ENCODE results near the gene RYR2. TPM values are rescaled to one million over a fixed set of nuclear protein-coding genes. Genes with fewer than 3 reads are reported as not detected.

The RYR2 gene
- total RNA-seq, 1 experiment from 2014 or later = 4.0 TPM

DNA sequence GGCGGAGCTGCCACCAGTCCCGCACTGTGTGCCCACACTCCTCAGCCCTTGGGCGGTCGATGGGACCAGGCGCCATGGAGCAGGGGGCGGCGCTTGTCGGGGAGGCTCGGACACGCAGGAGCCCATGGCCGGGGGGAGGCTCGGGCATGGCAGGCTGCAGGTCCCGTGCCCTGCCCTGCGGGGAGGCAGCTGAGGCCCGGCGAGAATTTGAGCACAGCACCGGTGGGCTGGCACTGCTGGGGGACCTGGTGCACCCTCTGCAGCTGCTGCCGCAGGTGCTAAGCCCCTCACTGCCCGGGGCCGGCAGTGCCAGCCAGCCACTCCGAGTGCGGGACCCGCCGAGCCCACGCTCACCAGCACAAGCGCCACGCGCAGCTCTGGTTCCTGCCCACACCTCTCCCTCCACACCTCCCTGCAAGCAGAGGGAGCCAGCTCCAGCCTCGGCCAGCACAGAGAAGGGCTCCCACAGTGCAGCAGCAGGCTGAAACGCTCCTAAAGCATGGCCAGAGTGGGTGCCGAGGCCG lies 267.7 kb downstream of the RYR2 start:
- Mint-ChIP-seq H3K4me1 (ENCODE audit: insufficient read depth, unreplicated experiment) (no peaks in the 10 kb centered on the region), H3K27me3 (ENCODE audit: insufficient read depth, unreplicated experiment) (peaks cover 25% of the 10 kb centered on the region), H3K9me3 (ENCODE audit: unreplicated experiment) (no peaks in the 10 kb centered on the region), H3K27ac (ENCODE audit: low read depth, unreplicated experiment) (no peak overlapping the region), H3K4me3 (ENCODE audit: unreplicated experiment) (no peak overlapping the region), H3K36me3 (ENCODE audit: insufficient read depth, unreplicated experiment) (no peaks in the 10 kb centered on the region)
- CTCF ChIA-PET = interaction anchor here (0.6 to 0.7 kb wide), 2 partner anchors 36 to 53 kb away, joined by 3 read pairs; no protein-coding TSS in a partner anchor
- TF ChIP-seq, protein P1, sequence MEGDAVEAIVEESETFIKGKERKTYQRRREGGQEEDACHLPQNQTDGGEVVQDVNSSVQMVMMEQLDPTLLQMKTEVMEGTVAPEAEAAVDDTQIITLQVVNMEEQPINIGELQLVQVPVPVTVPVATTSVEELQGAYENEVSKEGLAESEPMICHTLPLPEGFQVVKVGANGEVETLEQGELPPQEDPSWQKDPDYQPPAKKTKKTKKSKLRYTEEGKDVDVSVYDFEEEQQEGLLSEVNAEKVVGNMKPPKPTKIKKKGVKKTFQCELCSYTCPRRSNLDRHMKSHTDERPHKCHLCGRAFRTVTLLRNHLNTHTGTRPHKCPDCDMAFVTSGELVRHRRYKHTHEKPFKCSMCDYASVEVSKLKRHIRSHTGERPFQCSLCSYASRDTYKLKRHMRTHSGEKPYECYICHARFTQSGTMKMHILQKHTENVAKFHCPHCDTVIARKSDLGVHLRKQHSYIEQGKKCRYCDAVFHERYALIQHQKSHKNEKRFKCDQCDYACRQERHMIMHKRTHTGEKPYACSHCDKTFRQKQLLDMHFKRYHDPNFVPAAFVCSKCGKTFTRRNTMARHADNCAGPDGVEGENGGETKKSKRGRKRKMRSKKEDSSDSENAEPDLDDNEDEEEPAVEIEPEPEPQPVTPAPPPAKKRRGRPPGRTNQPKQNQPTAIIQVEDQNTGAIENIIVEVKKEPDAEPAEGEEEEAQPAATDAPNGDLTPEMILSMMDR (IDR thresholded peaks at IDR 0.05; ENCODE audit: unreplicated experiment) = no peak
- no TSS peak for BruUV-seq (replicated peaks)
- DNase-seq (ENCODE audit: unreplicated experiment) = no peak
- intact Hi-C loops (cut with micrococcal nuclease) = no loop called here
- POLR2A ChIA-PET = no interaction called here

GRCh38 chr1:237316352-237316751 lies 274.4 kb downstream of the RYR2 start:
- Mint-ChIP-seq H3K9me3 (ENCODE audit: unreplicated experiment) (no peaks in the 10 kb centered on the region), H3K36me3 (ENCODE audit: insufficient read depth, unreplicated experiment) (no peaks in the 10 kb centered on the region), H3K4me1 (ENCODE audit: insufficient read depth, unreplicated experiment) (no peaks in the 10 kb centered on the region), H3K27ac (ENCODE audit: low read depth, unreplicated experiment) (no peak overlapping the region), H3K4me3 (ENCODE audit: unreplicated experiment) (no peak overlapping the region), H3K27me3 (ENCODE audit: insufficient read depth, unreplicated experiment) (peaks cover 28% of the 10 kb centered on the region)
- TF ChIP-seq, protein P1 (IDR thresholded peaks at IDR 0.05; ENCODE audit: unreplicated experiment) = no peak
- BruUV-seq (replicated peaks) = no TSS peak
- intact Hi-C loops (cut with micrococcal nuclease) = no loop called here
- POLR2A ChIA-PET = no interaction called here
- CTCF ChIA-PET = interaction anchor here (0.6 kb wide), 1 partner anchor 389 kb away, joined by 3 read pairs; no protein-coding TSS in a partner anchor
- no peak for DNase-seq (ENCODE audit: unreplicated experiment)

DNA sequence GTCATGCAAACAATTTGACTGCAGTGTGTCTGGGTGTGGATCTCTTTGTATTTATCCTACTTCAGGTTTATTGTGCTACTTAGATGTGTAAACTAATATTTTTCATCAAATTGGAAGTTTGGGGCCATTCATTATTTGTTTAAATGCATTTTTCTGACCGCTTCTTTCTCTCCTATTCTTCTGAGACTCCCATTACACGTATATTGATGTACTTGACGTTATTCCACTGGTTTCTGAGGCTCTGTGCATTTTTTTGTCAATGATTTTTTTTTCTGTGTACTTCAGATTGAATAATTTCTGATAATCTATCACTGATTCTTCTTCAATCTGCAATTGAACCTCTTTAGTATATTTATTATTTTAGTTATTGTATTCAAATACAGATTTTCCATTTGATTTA lies 276.8 kb downstream of the RYR2 start:
- ChIA-PET CTCF (no interaction called here), POLR2A (no interaction called here)
- H3K36me3 Mint-ChIP-seq (ENCODE audit: insufficient read depth, unreplicated experiment) = no peaks in the 10 kb centered on the region
- no peak overlapping the region for H3K27ac Mint-ChIP-seq (ENCODE audit: low read depth, unreplicated experiment)
- H3K4me3 Mint-ChIP-seq (ENCODE audit: unreplicated experiment) = no peak overlapping the region
- no peak for DNase-seq (ENCODE audit: unreplicated experiment)
- intact Hi-C loops (cut with micrococcal nuclease) = no loop called here
- BruUV-seq (replicated peaks) = no TSS peak
- no peaks in the 10 kb centered on the region for H3K9me3 Mint-ChIP-seq (ENCODE audit: unreplicated experiment)
- H3K4me1 Mint-ChIP-seq (ENCODE audit: insufficient read depth, unreplicated experiment) = no peaks in the 10 kb centered on the region
- TF ChIP-seq, protein P1 (IDR thresholded peaks at IDR 0.05; ENCODE audit: unreplicated experiment) = no peak
- peaks cover 30% of the 10 kb centered on the region for H3K27me3 Mint-ChIP-seq (ENCODE audit: insufficient read depth, unreplicated experiment)

GRCh38 chr1:237320890-237321289 lies 278.9 kb downstream of the RYR2 start:
- Mint-ChIP-seq H3K4me1 (ENCODE audit: insufficient read depth, unreplicated experiment) (no peaks in the 10 kb centered on the region), H3K4me3 (ENCODE audit: unreplicated experiment) (no peak overlapping the region), H3K9me3 (ENCODE audit: unreplicated experiment) (no peaks in the 10 kb centered on the region), H3K36me3 (ENCODE audit: insufficient read depth, unreplicated experiment) (no peaks in the 10 kb centered on the region), H3K27ac (ENCODE audit: low read depth, unreplicated experiment) (no peak overlapping the region), H3K27me3 (ENCODE audit: insufficient read depth, unreplicated experiment) (peaks cover 47% of the 10 kb centered on the region)
- ChIA-PET CTCF (interaction anchor here (0.6 to 1.1 kb wide), 4 partner anchors 15 to 1199 kb away, joined by 3 to 7 read pairs (median 6); no protein-coding TSS in a partner anchor), POLR2A (interaction anchor here (1.5 kb wide), 1 partner anchor 10 kb away, joined by 7 read pairs; no protein-coding TSS in a partner anchor)
- no TSS peak for BruUV-seq (replicated peaks)
- no peak for DNase-seq (ENCODE audit: unreplicated experiment)
- TF ChIP-seq, protein P1 (IDR thresholded peaks at IDR 0.05; ENCODE audit: unreplicated experiment) = no peak
- intact Hi-C loops (cut with micrococcal nuclease) = no loop called here

Data from MCF 10A (cell line).